SH-SY5Y (cell line): ENCODE measurements around the gene KAT8.

Source experiments
- GATA2 ChIP-seq: IDR thresholded peaks from 2 replicates; pipeline ENCODE4 v1.6.1; 2011; ENCODE audit warnings: mild to moderate bottlenecking, low read depth, low read length
- GATA3 ChIP-seq: IDR thresholded peaks from 2 replicates; pipeline ENCODE4 v1.6.1; 2011; ENCODE audit warnings: low read depth, mild to moderate bottlenecking, low read length, moderate library complexity

KAT8 gene

DNA sequence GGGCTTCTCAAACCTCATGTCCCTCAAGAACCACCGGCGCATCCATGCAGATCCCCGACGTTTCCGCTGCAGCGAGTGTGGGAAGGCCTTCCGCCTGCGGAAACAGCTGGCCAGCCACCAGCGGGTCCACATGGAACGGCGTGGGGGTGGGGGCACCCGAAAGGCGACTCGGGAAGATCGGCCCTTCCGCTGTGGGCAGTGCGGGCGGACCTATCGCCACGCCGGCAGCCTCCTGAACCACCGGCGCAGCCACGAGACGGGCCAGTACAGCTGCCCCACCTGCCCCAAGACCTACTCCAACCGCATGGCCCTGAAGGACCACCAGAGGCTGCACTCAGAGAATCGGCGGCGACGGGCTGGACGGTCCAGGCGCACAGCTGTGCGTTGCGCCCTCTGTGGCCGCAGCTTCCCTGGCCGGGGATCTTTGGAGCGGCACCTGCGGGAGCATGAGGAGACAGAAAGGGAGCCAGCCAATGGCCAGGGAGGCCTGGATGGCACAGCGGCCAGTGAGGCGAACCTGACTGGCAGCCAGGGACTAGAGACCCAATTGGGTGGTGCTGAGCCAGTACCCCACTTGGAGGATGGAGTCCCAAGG is 37.3 kb upstream of the KAT8 start:
- TF ChIP-seq GATA2 (no peak), GATA3 (no peak)

DNA sequence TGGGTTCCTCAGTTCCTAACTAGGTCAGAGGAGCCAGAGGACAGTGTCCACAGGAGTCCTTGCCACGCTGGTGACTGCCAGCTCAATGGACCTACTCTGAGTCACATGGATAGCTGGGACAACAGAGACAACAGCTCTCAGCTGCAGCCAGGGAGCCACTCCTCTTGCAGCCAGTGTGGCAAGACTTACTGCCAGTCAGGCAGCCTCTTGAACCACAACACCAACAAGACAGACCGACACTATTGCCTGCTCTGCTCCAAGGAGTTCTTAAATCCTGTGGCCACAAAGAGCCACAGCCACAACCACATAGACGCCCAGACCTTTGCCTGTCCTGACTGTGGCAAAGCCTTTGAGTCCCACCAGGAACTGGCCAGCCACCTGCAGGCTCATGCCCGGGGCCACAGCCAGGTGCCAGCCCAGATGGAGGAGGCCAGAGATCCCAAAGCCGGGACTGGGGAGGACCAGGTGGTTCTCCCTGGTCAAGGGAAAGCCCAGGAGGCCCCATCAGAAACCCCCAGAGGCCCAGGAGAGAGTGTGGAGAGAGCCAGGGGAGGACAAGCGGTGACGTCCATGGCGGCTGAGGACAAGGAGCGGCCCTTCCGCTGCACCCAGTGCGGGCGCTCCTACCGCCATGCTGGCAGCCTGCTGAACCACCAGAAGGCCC is 36.6 kb upstream of the KAT8 start:
- TF ChIP-seq GATA3, result no peak
- TF ChIP-seq GATA2, result no peak

DNA sequence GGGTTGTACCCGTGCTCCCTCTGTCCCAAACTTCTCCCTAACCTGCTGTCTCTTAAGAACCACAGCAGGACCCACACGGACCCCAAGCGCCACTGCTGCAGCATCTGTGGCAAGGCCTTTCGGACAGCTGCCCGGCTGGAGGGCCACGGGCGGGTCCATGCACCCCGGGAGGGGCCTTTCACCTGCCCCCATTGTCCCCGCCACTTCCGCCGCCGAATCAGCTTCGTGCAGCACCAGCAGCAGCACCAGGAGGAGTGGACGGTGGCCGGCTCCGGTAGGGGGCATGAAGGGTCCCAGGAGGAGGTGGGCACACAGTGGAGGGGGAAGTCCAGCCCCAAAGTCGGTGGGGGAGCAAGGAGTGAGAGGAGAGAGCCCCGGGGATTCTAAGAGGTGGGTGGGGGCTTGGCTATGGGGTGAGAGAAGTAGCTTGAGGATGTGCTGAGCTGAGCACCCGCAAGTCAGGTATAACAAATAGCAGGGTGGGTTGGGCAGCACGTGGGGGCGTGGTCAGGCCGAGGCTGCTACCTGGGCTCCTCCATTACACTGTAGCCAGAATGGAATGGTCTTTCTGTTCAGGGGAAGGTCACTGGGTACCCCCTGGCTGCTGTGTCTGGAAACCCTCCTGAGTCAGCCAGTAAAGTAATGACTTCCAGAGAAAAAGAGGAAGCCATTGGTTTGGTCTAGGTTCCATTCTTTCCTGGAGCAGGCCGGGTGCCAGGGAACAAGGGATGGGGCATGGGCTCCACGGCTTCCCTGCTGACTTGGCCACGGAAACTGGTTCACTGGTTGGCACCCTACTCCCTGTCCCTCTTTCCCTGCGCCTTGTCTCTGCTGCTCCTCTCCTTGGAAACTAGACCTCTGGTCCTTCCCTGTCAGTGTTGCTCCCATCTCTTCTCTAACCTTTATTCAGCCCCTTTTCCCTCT is 35.8 kb upstream of the KAT8 start:
- TF ChIP-seq GATA3 (no peak), GATA2 (no peak)

DNA sequence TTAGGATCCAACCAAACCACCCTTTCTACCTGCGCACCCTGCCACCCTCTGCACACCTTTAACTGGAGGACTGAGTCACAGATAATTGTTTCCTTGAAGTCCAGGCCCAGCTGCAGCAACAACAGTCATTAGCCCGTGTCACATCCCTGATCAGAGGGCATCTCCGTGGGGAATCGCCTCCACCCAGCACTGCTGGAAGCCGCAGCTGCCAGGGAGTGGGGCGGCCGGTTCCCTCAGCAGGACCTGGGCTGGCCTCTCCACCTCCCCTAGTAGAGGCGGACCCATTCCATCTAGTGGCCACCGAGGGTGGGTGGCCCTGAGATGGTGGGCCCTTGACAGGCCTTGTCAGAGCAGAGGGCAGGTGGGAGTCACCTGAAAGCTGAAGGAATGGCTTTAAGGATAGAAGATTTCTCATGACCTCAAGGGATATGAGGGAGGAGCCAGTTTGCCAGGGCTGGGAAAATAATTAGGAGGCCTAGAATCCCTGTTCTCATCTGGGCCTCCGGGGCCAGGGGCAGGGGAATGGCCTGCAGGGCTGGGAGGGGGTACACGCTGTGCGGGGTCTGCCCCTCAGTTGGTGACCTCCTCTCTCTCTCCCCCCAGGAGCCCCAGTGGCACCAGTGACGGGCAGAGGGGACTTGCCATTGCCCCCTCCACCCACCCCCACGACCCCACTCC is 35.0 kb upstream of the KAT8 start:
- TF ChIP-seq GATA3, result no peak
- TF ChIP-seq GATA2, result no peak

DNA sequence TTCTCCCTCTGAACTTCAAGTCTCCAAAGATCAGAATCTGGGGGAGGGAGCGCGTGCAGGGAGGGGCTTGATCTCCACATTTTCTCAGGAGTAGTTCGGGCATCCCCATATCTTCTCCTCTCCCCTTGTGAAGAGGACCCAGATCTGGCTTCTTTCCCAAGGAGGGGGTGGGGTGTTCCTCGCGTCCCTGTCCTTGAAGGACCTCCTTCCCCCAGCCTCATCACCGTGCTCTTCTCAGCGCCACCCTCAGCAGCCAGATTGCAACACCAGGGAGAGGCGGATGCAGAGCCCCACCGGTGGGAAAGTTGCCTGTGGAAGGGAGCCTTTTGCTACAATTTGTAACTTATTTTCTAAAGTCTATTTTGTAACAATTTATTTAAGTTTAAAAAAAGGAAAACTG is 34.4 kb upstream of the KAT8 start:
- TF ChIP-seq GATA3, result no peak
- no peak for TF ChIP-seq GATA2

DNA sequence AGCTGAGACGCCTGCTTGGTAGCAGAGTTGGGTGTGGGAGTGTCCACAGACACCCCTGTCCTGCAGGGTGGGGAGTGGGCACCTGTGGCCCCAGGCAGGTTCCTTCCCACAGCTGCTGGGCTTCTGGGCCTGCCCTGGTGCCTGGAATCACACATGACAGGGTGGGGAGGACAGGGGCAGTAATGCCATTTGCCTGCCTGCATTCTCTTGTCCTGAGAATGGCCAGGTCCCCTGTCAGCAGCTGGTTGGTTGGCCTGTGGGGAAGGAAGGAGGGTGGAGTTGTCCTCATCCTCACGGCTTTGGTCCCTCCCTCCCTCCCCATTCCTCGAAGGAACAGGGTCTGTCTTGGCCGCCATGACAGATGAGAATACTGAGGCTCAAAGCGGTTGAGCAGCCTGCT is 33.9 kb upstream of the KAT8 start:
- no peak for TF ChIP-seq GATA3
- TF ChIP-seq GATA2, result no peak

DNA sequence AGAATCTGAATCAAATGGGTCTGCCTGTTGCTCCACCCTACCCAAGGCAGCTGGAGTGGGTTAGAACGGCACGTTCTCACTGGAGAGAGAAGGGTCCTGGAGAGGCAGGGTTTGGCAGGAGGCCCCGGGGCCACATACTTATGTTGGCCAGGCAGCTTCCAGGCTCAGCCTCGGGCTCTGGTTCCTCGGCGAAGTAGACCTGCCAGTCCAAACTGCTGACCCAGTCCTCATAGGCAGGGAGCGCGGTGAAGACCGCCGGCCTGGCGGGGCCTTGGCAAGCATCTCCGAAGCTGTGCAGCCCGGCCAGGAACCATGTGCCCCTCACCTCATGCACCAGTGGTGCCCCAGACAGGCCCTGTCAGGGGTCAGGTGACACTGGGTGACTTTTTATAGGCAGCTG is 33.5 kb upstream of the KAT8 start:
- no peak for TF ChIP-seq GATA3
- no peak for TF ChIP-seq GATA2

DNA sequence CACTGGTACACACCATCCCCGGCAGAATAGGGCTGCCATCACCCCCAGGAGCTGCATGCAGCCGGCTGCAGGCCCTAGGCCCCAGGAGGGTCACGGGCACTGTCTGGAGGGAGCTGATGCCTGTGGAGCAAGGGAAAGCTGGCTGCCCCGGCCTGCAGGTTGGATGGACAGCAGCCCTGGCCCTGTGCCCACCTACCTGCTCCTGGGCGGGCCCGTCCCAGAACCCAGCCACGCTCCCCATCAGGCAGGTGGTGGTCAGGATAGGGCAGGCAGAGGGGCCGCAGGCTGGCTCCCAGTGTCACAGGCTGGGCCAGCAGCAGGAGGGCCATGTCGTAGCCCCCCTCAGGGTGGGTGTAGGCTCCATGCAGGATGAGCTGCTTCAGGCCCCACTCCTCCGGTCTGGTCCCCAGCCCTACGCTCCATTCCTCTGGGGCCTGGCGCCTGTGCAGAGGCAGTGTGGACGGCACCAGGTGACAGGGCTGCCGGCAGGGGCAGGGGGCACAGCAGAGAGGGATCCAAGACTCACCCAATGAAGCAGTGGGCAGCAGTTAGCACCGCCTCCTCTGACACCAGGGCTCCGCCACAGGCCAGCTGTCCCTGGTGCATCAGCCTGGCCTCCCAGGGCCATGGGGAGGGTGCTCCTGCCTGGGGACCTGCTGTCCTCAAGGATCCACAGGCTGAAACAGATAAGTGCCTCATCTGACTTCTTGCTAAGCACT is 32.7 kb upstream of the KAT8 start:
- TF ChIP-seq GATA2 (no peak), GATA3 (no peak)

DNA sequence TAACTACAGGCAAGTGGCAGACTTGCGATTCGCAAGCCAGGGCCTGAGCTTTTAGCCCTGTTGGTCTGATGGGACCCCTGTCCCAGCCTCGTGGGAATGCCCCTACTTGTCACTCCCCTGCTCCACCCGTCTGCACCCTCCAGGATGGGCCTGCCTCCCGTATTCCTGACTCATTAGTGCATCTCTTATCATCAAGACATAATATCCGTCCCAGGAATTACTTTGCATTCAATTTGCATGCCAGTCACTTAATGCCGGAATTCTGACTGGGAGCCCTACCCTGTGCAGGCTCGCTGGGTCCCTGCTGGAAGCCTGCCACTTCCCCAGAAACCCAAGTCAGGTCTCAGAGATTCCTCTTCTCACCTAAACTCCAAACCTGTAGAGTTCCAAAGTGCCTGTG is 32.1 kb upstream of the KAT8 start:
- no peak for TF ChIP-seq GATA2
- TF ChIP-seq GATA3, result no peak

DNA sequence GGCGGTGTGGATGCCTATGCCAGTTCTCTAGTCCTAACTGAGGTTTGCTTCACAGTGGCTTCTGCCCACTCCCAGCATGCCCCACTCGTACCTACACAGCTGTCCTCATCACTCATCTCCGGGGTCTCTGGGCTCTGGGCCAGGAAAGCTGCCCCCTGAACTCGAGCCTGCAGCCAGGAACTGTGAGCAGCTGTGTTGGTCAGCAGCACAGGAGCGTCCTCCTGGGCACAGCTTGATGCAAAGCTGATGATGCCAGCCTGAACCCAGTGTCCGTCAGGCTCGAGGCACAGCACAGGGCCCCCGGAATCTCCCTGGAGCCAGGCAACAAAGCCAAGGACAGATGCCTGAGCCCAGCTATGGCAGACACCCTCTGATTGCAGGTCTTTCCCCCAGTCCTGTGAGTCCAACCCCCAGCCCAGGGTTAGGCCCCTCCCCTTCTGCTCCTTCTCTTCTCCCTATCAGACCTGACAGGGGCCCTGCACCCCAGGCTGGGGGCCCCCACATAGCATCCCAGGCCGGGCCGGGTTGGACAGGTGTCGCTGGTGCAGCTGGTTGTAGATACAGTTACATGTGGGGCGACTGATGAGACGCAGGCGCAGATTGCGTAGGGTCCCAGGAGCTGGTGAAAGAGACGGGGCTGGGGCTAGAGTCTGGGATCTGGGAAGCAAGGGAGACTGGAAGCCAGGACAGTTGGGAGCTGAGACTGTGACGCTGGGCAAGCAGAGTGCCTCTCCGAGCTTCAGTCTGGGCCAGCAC is 31.4 kb upstream of the KAT8 start:
- TF ChIP-seq GATA3 (no peak), GATA2 (no peak)

DNA sequence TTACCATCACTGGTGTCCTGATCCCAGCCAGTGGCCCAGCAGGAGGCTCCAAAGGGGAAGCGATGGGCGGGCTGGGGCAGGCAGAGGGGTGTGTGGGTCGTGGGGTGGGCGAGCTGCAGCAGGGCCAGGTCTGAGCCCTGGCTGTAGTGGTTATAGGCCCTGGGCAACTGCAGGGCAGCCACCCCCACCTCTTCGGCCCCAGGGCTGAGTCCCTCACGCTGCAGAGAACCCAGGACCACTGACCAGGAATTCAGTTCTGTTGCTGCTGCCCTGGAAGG is 30.9 kb upstream of the KAT8 start:
- TF ChIP-seq GATA3 (no peak), GATA2 (no peak)

DNA sequence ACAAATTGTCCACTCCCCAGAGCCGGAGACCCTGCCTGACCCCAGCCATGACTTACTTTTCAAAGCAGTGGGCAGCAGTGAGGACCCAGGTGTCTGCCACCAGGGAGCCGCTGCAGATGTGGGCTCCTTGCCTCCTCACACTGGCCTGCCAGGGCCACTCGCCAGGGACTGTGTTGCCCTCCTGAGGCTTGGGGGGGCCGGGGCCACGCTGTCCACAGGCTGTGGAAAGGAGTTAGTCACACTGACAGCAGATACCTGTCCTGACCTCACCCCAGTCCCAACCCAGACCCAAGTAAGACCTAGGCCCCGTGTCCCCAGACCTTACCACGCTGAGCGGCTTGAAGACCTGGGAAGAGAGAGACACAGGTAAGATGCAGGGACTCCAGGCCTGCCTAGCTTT is 30.0 kb upstream of the KAT8 start:
- no peak for TF ChIP-seq GATA2
- TF ChIP-seq GATA3, result no peak

DNA sequence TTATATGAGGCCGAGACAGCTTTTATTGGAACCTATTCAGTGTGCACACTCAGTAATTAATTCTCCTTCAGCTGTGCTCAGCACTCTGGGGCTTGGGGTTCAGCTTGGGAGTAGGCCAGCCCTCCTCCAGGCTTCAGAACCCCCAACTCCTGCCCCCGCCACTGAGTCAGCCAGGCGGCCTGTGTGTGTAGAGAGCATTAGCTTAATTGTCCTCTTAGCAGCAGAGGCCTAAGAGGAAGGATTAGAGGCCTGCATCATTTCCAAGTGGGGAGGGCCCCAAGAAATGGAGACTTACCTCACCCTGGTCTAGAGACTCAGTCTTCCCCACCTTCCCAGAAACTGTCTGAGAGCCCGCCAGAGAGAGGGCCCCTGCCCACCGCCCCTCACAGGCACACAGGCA is 29.5 kb upstream of the KAT8 start:
- TF ChIP-seq GATA3 (no peak), GATA2 (no peak)
